Renal pelvis (tissue), 4 donors: ENCODE data around the gene CLEC1B. TPM values are rescaled to one million over a fixed set of nuclear protein-coding genes. Genes with fewer than 3 reads are reported as not detected.
"Not testable (repeated sequence)": the region's sequence is repeated elsewhere in the genome, so short reads cannot be mapped to it uniquely, and the experiment has no call there.

Experiments used
- DNase-seq: peaks from one replicate; pipeline ENCODE4 v3.0.0-alpha.2; 2013
- polyA plus RNA-seq, 3 donors: library from polyadenylated mRNA; unstranded; fragments of 120-200 nt; gene quantifications; one replicate each; pipeline ENCODE4 v1.2.1, GENCODE V29; 2013; ENCODE audit not compliant: insufficient read length in 3 of 3

The CLEC1B gene
- polyA plus RNA-seq, 3 donors = 0.86 to 1.6 (median 1.2) TPM

DNA sequence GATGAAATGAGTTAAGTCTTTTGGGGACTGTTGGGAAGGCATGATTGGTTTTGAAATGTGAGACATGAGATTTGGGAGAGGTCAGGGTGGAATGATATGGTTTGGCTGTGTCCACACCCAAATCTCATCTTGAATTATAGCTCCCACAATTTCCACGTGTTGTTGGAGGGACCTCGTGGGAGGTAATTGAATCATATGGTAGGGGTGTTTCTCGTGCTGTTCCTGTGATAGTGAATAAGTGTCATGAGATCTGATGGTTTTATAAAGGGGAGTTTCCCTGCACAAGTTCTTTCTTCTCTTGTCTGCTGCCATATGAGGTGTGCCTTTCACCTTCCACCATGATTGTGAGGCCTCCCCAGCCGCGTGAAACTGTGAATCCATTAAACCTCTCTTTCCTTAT, 22.3 kb downstream of the CLEC1B start:
- not testable (repeated sequence) for DNase-seq

DNA sequence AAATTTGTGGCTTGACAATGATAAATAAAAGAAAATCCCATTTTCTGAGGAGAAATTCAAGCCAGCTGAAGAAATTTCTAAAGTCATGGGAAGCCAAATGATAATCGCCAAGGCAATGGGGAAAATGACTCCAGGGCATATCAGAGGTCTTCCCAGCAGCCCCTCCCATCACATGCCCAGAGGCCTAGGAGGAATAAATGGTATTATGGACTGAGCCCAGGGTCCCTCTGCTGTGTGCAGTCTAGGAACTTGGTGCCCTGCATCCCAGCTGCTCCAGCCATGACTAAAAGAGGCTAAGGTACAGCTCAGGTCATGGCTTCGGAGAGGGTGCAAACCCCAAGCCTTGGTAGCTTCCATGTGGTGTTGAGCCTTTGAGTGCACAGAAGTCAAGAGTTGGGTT, 23.3 kb downstream of the CLEC1B start:
- DNase-seq = no peak

DNA sequence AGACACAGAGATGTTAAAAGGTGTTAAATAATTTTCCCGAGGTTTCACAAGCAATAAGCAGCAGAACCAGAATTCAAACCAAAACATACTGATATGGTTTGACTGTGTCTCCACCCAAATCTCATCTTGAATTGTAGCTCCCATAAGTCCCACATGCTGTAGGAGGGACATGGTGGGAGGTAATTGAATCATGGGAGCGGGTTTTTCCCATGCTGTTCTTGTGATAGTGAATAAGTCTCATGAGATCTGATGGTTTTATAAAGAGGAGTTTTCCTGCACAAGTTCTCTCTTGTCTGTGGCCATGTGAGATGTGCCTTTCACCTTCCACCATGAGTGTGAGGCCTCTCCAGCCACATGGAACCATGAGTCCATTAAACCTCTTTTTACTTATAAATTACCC, 24.2 kb downstream of the CLEC1B start:
- DNase-seq = not testable (repeated sequence)

DNA sequence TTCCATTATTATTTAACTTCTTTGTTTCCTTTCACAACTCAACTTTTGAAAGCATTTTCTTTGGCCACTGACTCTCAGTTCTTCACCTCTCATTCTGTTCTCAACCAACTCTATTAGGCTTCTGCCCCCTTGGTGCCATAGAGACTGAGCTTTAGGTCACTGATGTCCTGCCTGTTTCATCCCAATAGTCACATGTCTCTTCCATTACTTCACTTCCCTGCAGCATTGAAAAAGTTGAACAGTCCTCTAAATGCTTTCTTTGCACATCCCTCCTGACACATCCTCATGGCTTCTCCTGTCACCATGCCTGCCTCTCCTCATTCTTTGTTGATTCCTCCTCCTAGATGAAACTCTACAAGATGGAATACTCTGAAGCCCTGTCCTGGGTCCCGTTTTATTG, 25.0 kb downstream of the CLEC1B start:
- no peak for DNase-seq

DNA sequence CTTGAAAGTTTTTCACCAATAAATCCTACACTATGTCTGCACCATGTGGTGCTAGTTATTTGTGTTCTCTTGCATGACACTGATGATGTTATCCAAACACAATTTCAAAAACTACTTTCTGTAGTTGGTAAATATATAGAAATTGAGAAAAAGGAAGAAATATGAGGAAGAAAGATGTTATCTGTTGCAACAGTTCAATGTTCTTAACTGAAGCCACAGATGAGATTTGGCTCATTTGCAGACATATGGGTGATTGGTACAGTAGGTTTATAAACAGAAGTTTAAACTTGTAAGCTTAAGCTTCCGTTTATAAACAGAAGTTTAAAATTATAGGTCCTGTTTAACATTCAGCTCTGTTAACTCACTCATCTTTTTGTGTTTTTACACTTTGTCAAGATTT, 27.7 kb downstream of the CLEC1B start, which contains the start of gene CLEC12A:
Gene CLEC12A (plus strand): TSS at position 229 of the 400 bp plus-strand sequence. CDS start 188 bp downstream, outside the sequence.
- DNase-seq = no peak

DNA sequence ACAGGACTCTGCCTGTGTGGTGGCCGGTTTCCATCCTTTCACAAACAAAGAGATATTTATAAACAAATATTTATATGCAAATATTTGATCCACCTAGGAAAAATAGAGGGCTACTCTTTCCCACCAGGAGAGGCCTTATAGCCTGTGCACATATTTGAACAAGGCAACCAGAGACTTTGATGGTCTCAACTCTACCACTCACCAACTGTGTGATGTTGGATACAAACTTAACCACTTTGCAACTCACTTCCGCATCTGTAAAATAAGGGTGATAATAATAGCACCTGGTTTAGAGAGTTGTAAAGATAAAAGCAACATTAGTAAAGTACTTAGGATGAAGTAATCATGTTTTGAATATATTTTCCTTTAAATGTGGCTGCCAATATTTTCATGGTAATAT, 29.2 kb downstream of the CLEC1B start:
- no peak for DNase-seq

DNA sequence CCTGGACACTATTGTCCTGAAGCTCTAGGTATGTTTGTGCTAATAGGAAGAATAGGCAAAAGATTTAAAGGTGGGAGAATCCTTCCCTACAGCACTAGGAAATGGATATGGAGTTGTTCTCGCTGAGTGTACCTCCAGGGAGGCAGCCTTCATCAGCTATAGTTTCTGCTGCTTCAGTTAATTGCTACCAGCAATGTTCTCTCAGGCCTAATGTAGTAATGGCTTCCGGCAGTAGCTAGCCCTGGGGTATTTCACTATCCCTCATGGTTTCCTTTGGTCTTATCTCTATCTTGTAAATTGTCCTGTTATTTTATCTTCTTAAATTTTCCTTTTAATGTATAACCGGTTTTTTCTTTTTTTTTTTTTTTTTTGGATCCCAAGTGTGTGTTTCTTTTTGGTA, 37.0 kb downstream of the CLEC1B start:
- DNase-seq = no peak

DNA sequence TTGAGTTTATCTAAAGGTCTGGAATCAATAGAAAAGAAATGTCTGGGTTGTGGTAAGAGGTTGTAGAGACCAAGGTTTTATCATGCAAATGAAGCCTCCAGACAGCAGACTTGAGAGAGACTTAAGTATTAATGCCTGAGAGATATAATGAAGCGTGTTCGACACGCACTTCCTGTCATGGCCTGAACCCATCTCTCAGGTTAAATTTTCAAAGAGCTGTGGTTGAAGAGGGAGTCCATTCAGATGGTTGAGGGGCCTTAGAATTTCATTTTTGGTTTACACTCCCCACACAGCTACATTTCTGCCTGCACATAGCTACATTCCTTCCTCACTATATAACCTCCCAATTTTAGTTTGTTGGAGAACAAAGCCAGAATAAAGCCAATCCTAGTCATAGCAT, 37.8 kb downstream of the CLEC1B start:
- DNase-seq = no peak

DNA sequence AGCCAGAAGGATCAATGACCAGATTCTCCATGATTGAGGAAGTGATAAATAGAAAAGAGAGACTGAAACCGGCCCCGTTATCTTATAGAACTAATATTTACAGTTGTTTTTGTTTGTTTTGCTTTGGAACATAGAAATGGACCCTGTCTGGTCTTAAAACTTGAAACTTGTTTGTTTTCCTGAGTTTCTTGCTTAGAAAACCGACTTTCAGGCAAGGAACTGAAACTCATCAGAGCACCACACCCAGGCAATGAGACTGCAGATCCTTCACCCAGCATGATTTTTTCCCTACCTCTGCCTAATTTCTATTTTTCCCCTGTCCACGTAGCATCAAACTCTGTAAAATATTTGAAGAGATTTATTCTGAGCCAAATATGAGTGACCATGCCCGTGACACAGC, 38.3 kb downstream of the CLEC1B start:
- no peak for DNase-seq

DNA sequence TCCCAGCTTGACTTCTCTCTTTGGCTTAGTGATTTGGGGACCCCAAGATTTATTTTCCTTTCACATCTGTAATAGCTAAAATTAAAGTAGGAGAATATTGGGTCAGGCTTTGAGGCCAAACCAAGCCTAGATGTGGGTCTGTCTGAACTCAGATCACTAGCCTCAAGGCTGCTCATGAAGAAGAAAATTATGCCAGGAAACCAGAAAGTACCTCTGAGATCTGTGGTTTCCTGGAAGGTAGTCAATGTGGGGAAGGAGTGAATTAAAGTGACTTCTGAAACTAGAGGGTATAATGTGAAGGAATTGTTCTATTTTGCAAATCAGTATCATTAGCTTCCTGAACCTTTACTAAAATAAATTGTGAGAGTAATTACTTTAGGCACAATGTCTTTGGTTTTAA, 41.1 kb downstream of the CLEC1B start:
- no peak for DNase-seq

DNA sequence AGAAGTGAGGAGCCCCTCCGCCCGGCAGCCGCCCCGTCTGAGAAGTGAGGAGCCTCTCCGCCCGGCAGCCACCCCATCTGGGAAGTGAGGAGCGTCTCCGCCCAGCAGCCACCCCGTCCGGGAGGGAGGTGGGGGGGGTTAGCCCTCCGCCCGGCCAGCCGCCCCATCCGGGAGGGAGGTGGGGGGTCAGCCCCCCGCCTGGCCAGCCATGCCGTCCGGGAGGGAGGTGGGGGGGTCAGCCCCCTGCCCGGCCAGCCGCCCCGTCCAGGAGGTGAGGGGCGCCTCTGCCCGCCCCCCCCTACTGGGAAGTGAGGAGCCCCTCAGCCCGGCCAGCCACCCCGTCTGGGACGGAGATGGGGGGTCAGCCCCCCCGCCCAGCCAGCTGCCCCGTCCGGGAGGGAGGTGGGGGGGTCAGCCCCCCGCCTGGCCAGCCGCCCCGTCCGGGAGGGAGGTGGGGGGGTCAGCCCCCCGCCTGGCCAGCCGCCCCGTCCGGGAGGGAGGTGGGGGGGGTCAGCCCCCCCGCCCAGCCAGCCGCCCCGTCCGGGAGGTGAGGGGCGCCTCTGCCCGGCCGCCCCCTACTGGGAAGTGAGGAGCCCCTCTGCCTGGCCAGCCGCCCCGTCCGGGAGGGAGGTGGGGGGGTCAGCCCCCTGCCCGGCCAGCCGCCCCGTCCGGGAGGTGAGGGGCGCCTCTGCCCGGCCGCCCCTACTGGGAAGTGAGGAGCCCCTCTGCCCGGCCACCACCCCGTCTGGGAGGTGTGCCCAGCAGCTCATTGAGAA, 45.8 kb downstream of the CLEC1B start:
- DNase-seq = not testable (repeated sequence)

DNA sequence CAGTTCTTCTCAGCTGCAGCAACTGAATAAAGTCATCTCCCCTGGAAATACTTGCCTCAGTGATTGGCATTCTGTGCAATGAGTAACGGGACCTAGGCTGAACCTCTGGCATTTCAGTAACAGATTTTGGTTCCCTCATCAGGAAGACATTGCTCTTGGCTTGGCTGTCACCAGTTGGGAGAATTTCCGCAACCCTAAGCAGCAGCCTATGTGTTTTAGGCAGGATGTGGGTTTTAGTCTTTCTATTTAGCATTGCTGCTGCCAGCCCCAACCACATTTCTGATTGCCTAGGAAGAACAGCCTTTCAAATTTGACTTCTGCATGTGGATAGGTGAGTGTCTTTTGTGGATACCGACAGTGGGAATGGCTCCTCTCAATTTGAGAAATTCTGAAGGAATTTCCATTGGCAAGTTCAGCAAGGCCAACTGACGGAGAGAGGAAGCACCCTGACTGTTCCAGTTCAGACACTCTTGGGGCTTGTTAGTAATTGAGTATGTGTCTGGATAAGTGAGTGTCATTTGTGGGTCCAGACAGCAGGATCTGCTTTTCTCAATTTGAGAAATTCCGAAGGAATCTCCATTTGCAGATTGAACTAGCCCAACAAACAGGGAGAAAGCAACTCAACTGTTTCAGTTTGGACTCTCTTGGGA, 47.8 kb downstream of the CLEC1B start:
- DNase-seq = no peak

DNA sequence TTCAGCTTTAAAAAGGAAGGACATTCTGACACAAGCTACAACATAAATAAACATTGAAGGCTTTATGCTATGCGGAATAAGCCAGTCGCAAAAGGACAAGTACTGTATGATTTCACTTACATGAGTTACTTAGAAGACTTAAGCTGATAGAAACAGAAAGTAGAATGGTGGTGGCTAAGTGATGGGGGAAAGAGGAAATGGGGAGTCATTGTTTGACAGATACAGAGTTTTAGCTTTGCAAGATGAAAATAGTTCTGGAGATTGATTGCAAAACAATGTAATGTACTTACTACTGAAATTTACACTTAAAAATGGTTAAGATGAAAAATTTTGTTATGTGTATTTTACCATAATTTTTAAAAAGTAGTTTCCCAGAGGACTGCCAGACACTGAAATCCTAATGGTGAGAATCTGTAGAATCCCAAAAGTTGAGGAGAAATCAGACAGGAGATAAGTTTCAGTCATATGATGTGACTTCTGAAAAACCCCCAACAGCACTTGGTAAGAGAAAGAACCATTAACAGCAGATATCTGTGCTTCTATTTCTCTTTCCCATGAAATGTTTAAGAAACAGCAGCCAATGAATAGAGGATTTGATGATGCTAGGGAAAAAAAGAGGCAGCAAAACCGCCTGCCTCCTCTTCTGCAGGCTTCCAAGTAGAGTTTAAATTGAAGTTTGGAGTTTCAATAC, 50.2 kb downstream of the CLEC1B start:
- no peak for DNase-seq

DNA sequence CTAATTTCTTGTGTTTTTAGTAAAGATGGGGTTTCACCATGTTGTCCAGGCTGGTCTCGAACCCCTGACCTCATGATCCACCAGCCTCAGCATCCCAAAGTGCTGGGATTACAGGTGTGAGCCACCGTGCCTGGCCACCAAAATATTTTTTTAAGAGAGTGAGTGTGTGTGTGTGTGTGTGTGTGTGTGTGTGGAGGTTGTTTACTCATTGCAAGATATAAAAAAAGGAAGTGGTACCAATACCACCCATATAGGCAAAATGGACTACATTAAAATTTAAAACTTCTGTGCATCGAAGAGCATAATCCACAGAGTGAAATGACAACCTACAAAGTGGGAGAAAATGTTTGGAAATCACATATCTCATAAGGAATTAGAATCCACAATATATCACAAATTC, 51.2 kb downstream of the CLEC1B start:
- no peak for DNase-seq

DNA sequence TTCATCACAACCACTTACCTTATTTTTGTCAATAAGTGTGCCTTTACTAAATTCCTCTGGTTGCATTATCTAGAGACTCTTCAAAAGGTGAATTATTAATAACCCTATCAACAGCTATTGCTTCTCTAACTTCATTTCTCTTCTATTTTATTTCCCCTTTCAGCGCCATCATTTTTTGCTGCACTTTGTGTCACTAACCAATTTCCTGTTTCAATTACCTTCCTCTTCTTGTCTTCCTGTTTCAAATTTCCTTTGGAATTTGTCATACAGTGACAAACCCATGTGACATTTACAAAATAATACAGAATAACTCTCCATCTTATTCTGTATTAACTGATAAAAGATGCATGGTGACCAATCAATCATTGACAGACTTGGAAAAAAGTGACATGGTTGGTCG, 54.5 kb downstream of the CLEC1B start:
- DNase-seq = no peak

DNA sequence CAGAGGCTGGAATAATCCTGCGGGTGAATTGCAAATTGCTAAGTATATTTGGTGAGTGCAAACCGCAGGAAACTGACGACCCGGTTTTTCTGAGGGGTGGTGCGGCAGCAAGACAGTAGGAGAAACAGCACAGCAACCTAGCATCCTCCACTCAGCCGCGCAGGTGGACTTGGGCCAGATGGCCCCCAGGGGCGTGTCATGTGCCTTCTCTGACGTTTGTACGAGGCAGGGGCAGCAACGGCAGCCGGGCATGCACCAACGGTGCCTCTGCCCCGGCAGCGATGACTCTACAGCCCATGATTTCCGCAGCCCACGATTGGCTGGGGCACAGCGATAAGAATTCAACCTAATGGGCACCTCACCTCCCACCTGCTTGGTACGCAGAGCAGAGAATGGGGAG, 55.7 kb downstream of the CLEC1B start:
- DNase-seq = no peak

Other genes with a start within 250 kb of the CLEC1B start
- 1 to 10 TPM; 1.3 to 1.7 (median 1.6) TPM for gene CD69, start 238.2 kb downstream of the CLEC1B start, polyA plus RNA-seq
- gene KLRF1, start 171.6 kb downstream of the CLEC1B start, polyA plus RNA-seq = 1 to 10 TPM in 1 of 3 donors, under 1 TPM in 2; 0.11 to 1.1 (median 0.84) TPM
- gene CLEC2B, start 129.8 kb downstream of the CLEC1B start, polyA plus RNA-seq = 1 to 10 TPM; 1.7 to 3.9 (median 2.3) TPM
- gene KLRF2, start 117.6 kb downstream of the CLEC1B start, polyA plus RNA-seq = not detected
- gene CLEC2A, start 66.8 kb downstream of the CLEC1B start, polyA plus RNA-seq = not detected
- 1 to 10 TPM in 1 of 3 donors, under 1 TPM in 2; 0.55 to 2.2 (median 0.96) TPM for gene CLEC12A, start 27.7 kb downstream of the CLEC1B start, polyA plus RNA-seq
- under 1 TPM in 1 of 3 donors, not detected in 2; 0.10 TPM for gene CLEC12B, start 11.5 kb upstream of the CLEC1B start, polyA plus RNA-seq
- under 1 TPM in 2 of 3 donors, not detected in 1; 0.26 to 0.31 TPM for gene CLEC9A, start 31.6 kb upstream of the CLEC1B start, polyA plus RNA-seq
- 1 to 10 TPM; 2.5 to 4.2 (median 3.4) TPM for gene CLEC1A, start 99.9 kb upstream of the CLEC1B start, polyA plus RNA-seq
- gene CLEC7A, start 131.1 kb upstream of the CLEC1B start, polyA plus RNA-seq = 1 to 10 TPM; 1.1 to 2.1 (median 1.9) TPM
- gene OLR1, start 173.0 kb upstream of the CLEC1B start, polyA plus RNA-seq = 1 to 10 TPM; 1.3 to 1.4 (median 1.3) TPM
- gene TMEM52B, start 179.9 kb upstream of the CLEC1B start, polyA plus RNA-seq = 100 to 1,000 TPM; 121 to 183 (median 138) TPM
- 10 to 100 TPM; 60.9 to 80.7 (median 72.0) TPM for gene GABARAPL1, start 213.8 kb upstream of the CLEC1B start, polyA plus RNA-seq